Measurements from ENCODE around the gene AXIN1.

GRCh38 chr16:284204-285120 is 68.1 kb downstream of the AXIN1 start:
- no peak for TF ChIP-seq POLR2AphosphoS5 (IDR thresholded peaks at IDR 0.05; ENCODE audit: low read depth, low read length)
- no peak for TF ChIP-seq POLR2A (IDR thresholded peaks at IDR 0.05; ENCODE audit: low read depth, low read length)
- no peak for TF ChIP-seq TAF1 (IDR thresholded peaks at IDR 0.05; ENCODE audit: borderline replicate concordance, low read depth, low read length)

Measured in GM12892 (cell line).